NCI-H2081 (cell line): ENCODE measurements around the gene ISOC1.

Experiments
- DNase-seq, 2 experiments: peaks; one replicate each; lab custom pipeline; 2025; lab: John Stamatoyannopoulos, UW

The ISOC1 gene

GRCh38 chr5:129094924-129095899 is 663 bp downstream of the ISOC1 start:
- peak; percentile 6 to 12 for DNase-seq

GRCh38 chr5:129096382-129096991 is 1.9 kb downstream of the ISOC1 start:
- no peak for DNase-seq

GRCh38 chr5:129097498-129098296 is 3.1 kb downstream of the ISOC1 start:
- no peak for DNase-seq

- DNase-seq = no peak
Observed at GRCh38 chr5:129098488-129099183, 4.1 kb downstream of the ISOC1 start.

GRCh38 chr5:129099184-129099569 is 4.6 kb downstream of the ISOC1 start:
- no peak for DNase-seq

- no peak for DNase-seq
Observed at GRCh38 chr5:129101794-129102193, 7.2 kb downstream of the ISOC1 start.

- DNase-seq = no peak
Observed at GRCh38 chr5:129103397-129103796, 8.8 kb downstream of the ISOC1 start.

GRCh38 chr5:129104915-129105455 is 10.4 kb downstream of the ISOC1 start:
- DNase-seq = no peak

- no peak for DNase-seq
Observed at GRCh38 chr5:129107637-129108036, 13.1 kb downstream of the ISOC1 start.

GRCh38 chr5:129110742-129111141 is 16.2 kb downstream of the ISOC1 start:
- DNase-seq = no peak

- no peak for DNase-seq
Observed at GRCh38 chr5:129111351-129111750, 16.8 kb downstream of the ISOC1 start.

GRCh38 chr5:129112295-129112694 is 17.7 kb downstream of the ISOC1 start:
- DNase-seq = no peak

- DNase-seq = no peak
Observed at GRCh38 chr5:129113867-129114266, 19.3 kb downstream of the ISOC1 start.

GRCh38 chr5:129114539-129115193 is 20.1 kb downstream of the ISOC1 start:
- DNase-seq = no peak

GRCh38 chr5:129115680-129116079 is 21.1 kb downstream of the ISOC1 start:
- no peak for DNase-seq

- no peak for DNase-seq
Observed at GRCh38 chr5:129116797-129117196, 22.2 kb downstream of the ISOC1 start.

- no peak for DNase-seq
Observed at GRCh38 chr5:129118405-129118804, 23.9 kb downstream of the ISOC1 start.

GRCh38 chr5:129118826-129119225 is 24.3 kb downstream of the ISOC1 start:
- DNase-seq = no peak

GRCh38 chr5:129120158-129120581 is 25.6 kb downstream of the ISOC1 start:
- DNase-seq = no peak

- no peak for DNase-seq
Observed at GRCh38 chr5:129122560-129122959, 28.0 kb downstream of the ISOC1 start.

GRCh38 chr5:129124608-129125007 is 30.1 kb downstream of the ISOC1 start:
- no peak for DNase-seq
